ENCODE data around the gene SUN2. TPM values are rescaled to one million over a fixed set of nuclear protein-coding genes. Genes with fewer than 3 reads are reported as not detected.

SUN2 gene
- polyA plus RNA-seq, 3 donors: 95.8 to 159 (median 97.8) TPM

DNA sequence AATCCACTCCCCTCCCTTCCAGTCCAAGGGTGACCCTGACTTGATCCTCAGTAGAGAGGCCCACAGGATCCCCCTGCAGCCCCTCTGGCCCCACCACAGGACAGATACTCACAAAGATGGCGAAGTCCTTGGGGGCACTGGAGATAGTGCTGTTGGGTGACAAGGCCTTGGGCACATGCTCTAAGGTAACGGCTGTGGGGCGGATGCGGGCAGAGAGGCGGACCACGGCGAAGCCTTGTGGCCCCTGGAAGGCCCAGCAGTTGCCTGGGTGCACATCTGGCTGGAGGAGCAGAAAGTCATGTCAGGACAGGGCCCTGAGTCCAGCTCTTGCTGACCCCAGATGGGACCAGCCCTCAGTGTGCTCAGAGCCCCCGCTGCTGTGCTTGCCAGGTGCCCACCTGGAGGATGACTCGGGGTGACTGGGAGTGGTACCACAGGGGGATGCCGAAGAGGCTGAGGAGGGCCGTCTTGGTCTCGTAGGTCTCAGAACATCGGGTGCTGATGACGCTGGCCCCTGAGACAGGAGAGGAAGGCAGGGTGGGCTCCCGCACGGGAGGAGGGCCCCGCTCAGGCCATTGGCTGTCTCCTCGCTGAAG, 17.2 kb downstream of the SUN2 start:
- Histone ChIP-seq H3K79me2 (ENCODE audit: insufficient read depth, low read length) (peaks cover 44% of the 10 kb centered on the region), H2AFZ (ENCODE audit: insufficient read depth, low read depth, low read length, poor library complexity, severe bottlenecking) (no peak overlapping the region), H4K20me1 (ENCODE audit: insufficient read depth, low read length) (peaks cover 100% of the 10 kb centered on the region), H3K27ac (ENCODE audit: low read depth in 1 of 2, low read length in 2 of 2) (peak overlapping the region in 1 of 2 donors; percentile 48), H3K36me3 (replicated peaks in 1 of 2; ENCODE audit: control insufficient read depth in 1 of 2, insufficient read depth in 2 of 2, low read length in 2 of 2) (peaks cover 97 to 100% of the 10 kb centered on the region in 2 donors), H3K4me1 (ENCODE audit: control insufficient read depth in 1 of 2, insufficient read depth in 2 of 2, low read length in 2 of 2) (no peaks in the 10 kb centered on the region), H3K9ac (ENCODE audit: insufficient read depth, low read length, poor library complexity, severe bottlenecking) (no peak overlapping the region), H3K9me3 (replicated peaks in 1 of 2; ENCODE audit: control insufficient read depth in 1 of 2, insufficient read depth in 1 of 2, low read length in 2 of 2) (no peaks in the 10 kb centered on the region), H3K4me3 (replicated peaks in 1 of 3; ENCODE audit: low read depth in 2 of 3, low read length in 3 of 3) (no peak overlapping the region), H3K4me2 (replicated peaks; ENCODE audit: extremely low read depth, low read length, poor library complexity, severe bottlenecking) (no peak overlapping the region), H3K27me3 (ENCODE audit: control insufficient read depth in 2 of 2, insufficient read depth in 2 of 2, low read length in 2 of 2) (no peaks in the 10 kb centered on the region)
- Mint-ChIP-seq H3K4me1 (peaks cover 3% of the 10 kb centered on the region), H3K27ac (peak overlapping the region in 2 of 7 donors; percentile 21 to 61), H3K27me3 (ENCODE audit: low read depth in 3 of 3) (peaks cover 0 to 1% (median 0%) of the 10 kb centered on the region in 3 donors), H3K36me3 (peaks cover 93 to 99% of the 10 kb centered on the region in 2 donors), H3K9me3 (no peaks in the 10 kb centered on the region), H3K4me3 (no peak overlapping the region)
- WGBS (ENCODE audit: insufficient coverage): 95% methylated on average over 18 of the region's 18 CpGs
- no peak for DNase-seq
- TF ChIP-seq, protein P1, sequence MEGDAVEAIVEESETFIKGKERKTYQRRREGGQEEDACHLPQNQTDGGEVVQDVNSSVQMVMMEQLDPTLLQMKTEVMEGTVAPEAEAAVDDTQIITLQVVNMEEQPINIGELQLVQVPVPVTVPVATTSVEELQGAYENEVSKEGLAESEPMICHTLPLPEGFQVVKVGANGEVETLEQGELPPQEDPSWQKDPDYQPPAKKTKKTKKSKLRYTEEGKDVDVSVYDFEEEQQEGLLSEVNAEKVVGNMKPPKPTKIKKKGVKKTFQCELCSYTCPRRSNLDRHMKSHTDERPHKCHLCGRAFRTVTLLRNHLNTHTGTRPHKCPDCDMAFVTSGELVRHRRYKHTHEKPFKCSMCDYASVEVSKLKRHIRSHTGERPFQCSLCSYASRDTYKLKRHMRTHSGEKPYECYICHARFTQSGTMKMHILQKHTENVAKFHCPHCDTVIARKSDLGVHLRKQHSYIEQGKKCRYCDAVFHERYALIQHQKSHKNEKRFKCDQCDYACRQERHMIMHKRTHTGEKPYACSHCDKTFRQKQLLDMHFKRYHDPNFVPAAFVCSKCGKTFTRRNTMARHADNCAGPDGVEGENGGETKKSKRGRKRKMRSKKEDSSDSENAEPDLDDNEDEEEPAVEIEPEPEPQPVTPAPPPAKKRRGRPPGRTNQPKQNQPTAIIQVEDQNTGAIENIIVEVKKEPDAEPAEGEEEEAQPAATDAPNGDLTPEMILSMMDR (IDR thresholded peaks at IDR 0.05): no peak
- intact Hi-C loops (cut with micrococcal nuclease): no loop called here

DNA sequence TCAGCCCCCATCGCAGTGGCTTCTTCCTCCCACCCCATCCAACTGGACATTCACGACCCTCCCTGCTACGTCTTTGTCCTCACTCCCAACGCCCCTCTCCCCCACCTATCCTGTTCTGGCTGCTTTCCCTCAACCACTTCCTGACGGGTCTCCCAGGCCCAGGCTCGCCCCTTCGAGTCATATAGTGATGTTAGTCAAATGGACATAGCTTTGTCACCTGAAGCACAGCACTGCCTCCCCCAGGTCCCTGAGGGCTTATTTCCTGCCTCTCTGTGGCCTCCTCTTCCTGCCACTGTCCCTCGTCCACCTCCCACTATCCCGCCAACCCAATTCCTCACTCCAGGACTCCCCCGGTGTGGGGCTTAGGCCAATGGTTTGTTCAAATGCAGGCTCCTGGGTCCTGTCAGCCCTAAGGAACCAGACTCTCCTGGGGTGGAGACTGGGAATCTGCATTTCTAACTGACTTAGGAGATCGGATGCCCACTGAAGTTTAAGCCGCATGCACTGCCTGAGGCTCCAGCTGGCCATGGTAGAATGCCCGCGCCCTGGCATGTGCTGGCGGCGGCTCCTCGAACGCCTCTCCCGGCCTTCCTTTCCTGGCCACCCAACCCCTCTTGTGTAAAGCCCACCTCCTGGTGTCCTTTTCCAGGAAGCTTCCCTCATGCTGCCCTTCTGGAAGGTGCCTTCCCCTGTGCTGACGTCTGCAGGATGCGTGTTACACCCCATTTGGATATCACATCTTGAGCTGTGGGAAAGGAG, 18.3 kb downstream of the SUN2 start:
- H3K27ac Mint-ChIP-seq: peak overlapping the region; percentile 12 to 67 (median 47)
- Histone ChIP-seq H3K9me3 (replicated peaks in 1 of 2; ENCODE audit: control insufficient read depth in 1 of 2, insufficient read depth in 1 of 2, low read length in 2 of 2) (no peaks in the 10 kb centered on the region), H3K79me2 (ENCODE audit: insufficient read depth, low read length) (peaks cover 33% of the 10 kb centered on the region), H3K4me3 (replicated peaks in 1 of 3; ENCODE audit: low read depth in 2 of 3, low read length in 3 of 3) (no peak overlapping the region), H3K27me3 (ENCODE audit: control insufficient read depth in 2 of 2, insufficient read depth in 2 of 2, low read length in 2 of 2) (no peaks in the 10 kb centered on the region), H4K20me1 (ENCODE audit: insufficient read depth, low read length) (peaks cover 100% of the 10 kb centered on the region), H3K9ac (ENCODE audit: insufficient read depth, low read length, poor library complexity, severe bottlenecking) (no peak overlapping the region), H3K27ac (ENCODE audit: low read depth in 1 of 2, low read length in 2 of 2) (no peak overlapping the region), H3K4me1 (ENCODE audit: control insufficient read depth in 1 of 2, insufficient read depth in 2 of 2, low read length in 2 of 2) (no peaks in the 10 kb centered on the region), H2AFZ (ENCODE audit: insufficient read depth, low read depth, low read length, poor library complexity, severe bottlenecking) (no peak overlapping the region), H3K4me2 (replicated peaks; ENCODE audit: extremely low read depth, low read length, poor library complexity, severe bottlenecking) (no peak overlapping the region), H3K36me3 (replicated peaks in 1 of 2; ENCODE audit: control insufficient read depth in 1 of 2, insufficient read depth in 2 of 2, low read length in 2 of 2) (peaks cover 87 to 92% of the 10 kb centered on the region in 2 donors)
- peaks cover 85 to 93% of the 10 kb centered on the region in 2 donors for H3K36me3 Mint-ChIP-seq
- no peak for DNase-seq
- TF ChIP-seq, protein P1 (IDR thresholded peaks at IDR 0.05): no peak
- peaks cover 0 to 1% (median 0%) of the 10 kb centered on the region in 3 donors for H3K27me3 Mint-ChIP-seq (ENCODE audit: low read depth in 3 of 3)
- no peak overlapping the region for H3K4me3 Mint-ChIP-seq
- 93% methylated on average over 13 of the region's 21 CpGs for WGBS (ENCODE audit: insufficient coverage)
- intact Hi-C loops (cut with micrococcal nuclease): no loop called here
- peaks cover 8% of the 10 kb centered on the region for H3K4me1 Mint-ChIP-seq
- H3K9me3 Mint-ChIP-seq: no peaks in the 10 kb centered on the region
